ENCODE results near the gene MRTFB. TPM values are rescaled to one million over a fixed set of nuclear protein-coding genes. Genes with fewer than 3 reads are reported as not detected.
A peak's percentile ranks its signal among the peaks of the same experiment; 100 is the strongest.

Gene MRTFB
- total RNA-seq, 1 experiment from 2014 or later: 71.5 TPM

DNA sequence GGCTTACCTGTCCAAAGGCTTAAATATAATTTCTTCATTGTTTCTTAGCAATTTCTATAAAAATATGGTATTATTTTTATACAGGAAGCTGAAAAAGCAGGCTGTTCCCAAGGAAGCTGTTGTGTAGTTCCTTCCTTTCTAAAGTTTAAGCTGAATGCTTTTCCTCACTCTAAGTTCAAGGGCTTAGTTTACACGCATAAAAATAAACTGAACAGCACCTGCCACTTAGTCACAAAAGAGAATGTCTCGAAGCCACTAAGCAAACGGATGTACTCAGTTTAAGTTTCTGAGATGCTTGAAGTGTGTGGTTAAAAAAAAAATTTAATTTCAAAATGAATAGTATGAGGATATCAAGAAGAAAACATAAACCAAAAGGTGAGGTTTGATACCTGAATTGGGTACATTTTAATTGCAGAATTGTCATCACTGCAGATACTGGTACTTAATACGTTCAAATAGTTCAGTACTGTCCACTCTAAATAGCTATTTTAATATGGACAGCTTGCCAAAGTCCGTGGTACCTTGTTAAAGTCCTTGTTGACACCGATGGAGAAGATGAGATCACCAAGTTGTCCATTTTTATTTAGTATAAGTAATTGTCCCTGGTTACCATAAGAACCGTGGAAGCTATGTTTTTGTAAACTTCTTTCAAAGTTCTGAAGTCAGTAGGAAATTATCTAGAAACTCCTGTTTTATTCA lies 38.1 kb downstream of the MRTFB start:
- Histone ChIP-seq H3K9me2 (ENCODE audit: insufficient read depth) (no peaks in the 10 kb centered on the region), H2AFZ (no peak overlapping the region), H3K4me2 (no peak overlapping the region), H3F3A (ENCODE audit: insufficient read depth, low read depth) (no peaks in the 10 kb centered on the region), H3K36me3 (ENCODE audit: low read depth) (no peaks in the 10 kb centered on the region), H3K27ac (no peak overlapping the region), H3K4me1 (replicated peaks; ENCODE audit: insufficient read depth) (peaks cover 21% of the 10 kb centered on the region), H3K9me3 (ENCODE audit: insufficient read depth, low read depth) (no peaks in the 10 kb centered on the region), H3K4me3 (no peak overlapping the region), H3K79me2 (ENCODE audit: low read depth) (peaks cover 83% of the 10 kb centered on the region), H3K27me3 (ENCODE audit: insufficient read depth, low read depth) (no peaks in the 10 kb centered on the region), H4K20me1 (ENCODE audit: insufficient read depth) (no peaks in the 10 kb centered on the region)
- ChIA-PET CTCF (no interaction called here), POLR2A (ENCODE audit: unreplicated experiment) (no interaction called here)
- no TSS peak for BruUV-seq (replicated peaks)
- TF ChIP-seq, protein P1, sequence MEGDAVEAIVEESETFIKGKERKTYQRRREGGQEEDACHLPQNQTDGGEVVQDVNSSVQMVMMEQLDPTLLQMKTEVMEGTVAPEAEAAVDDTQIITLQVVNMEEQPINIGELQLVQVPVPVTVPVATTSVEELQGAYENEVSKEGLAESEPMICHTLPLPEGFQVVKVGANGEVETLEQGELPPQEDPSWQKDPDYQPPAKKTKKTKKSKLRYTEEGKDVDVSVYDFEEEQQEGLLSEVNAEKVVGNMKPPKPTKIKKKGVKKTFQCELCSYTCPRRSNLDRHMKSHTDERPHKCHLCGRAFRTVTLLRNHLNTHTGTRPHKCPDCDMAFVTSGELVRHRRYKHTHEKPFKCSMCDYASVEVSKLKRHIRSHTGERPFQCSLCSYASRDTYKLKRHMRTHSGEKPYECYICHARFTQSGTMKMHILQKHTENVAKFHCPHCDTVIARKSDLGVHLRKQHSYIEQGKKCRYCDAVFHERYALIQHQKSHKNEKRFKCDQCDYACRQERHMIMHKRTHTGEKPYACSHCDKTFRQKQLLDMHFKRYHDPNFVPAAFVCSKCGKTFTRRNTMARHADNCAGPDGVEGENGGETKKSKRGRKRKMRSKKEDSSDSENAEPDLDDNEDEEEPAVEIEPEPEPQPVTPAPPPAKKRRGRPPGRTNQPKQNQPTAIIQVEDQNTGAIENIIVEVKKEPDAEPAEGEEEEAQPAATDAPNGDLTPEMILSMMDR (conservative IDR thresholded peaks at IDR 0.05): no peak
- no peak for TF ChIP-seq EZH2 (IDR thresholded peaks at IDR 0.05; ENCODE audit: low read depth)
- DNase-seq: no peak
- intact Hi-C loops (cut with micrococcal nuclease; ENCODE audit: unreplicated experiment): no loop called here

DNA sequence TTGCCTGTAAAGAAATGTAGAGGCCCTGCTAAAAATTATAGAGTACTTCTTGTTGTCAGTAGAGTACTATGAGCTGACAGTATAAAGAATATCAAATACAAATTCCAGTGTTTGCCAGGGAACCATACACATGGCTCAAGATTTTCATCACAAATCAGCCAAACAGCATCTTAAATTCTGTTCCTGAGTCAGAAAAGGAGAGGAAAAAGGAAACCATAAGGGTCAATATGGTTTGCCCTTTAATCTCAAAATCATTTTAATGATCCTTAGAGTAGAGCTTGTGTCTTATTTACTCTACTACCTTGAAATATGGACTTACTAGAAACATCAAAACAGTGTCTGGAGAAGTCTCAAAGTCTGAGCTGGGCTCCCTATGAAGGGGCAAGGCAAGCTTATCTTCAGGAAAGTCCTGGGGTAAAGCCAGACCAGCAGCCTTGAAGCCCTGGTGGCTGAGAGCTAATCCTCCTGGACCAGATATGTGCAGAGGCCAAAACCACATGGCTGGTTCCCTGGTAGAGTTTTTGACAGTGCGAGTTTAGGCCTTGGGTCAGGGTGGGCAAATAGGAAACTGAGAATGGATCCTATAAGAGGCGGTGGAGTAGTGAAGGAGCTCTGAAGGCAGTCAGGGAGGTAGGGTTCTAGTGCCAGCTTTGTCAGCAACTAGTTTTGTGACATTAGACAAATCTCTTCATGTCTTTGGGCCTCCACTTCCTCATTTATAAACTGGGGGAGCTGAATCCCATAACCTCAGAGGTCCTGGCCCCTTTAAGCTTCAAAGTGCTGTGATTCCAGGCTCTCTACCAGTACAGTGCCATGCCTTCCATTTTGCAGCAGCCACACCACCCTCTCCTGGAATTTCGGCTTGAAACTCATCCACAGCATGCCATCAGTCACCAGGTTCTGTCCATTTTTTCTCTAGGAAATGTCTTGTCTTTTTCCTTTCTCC lies 38.9 kb downstream of the MRTFB start:
- no peak for DNase-seq
- intact Hi-C loops (cut with micrococcal nuclease; ENCODE audit: unreplicated experiment): no loop called here
- Histone ChIP-seq H3K27me3 (ENCODE audit: insufficient read depth, low read depth) (no peaks in the 10 kb centered on the region), H3K27ac (no peak overlapping the region), H3K36me3 (ENCODE audit: low read depth) (no peaks in the 10 kb centered on the region), H3K4me1 (replicated peaks; ENCODE audit: insufficient read depth) (peaks cover 21% of the 10 kb centered on the region), H3F3A (ENCODE audit: insufficient read depth, low read depth) (no peaks in the 10 kb centered on the region), H3K9me3 (ENCODE audit: insufficient read depth, low read depth) (no peaks in the 10 kb centered on the region), H3K4me2 (peak overlapping the region; percentile 20; the same call in 1 of the 2 replicates), H2AFZ (no peak overlapping the region), H3K9me2 (ENCODE audit: insufficient read depth) (no peaks in the 10 kb centered on the region), H3K79me2 (ENCODE audit: low read depth) (peaks cover 75% of the 10 kb centered on the region), H4K20me1 (ENCODE audit: insufficient read depth) (no peaks in the 10 kb centered on the region), H3K4me3 (no peak overlapping the region)
- CTCF ChIA-PET: interaction anchor here (0.6 kb wide), 1 partner anchor 15 kb away, joined by 3 read pairs; no protein-coding TSS in a partner anchor
- POLR2A ChIA-PET (ENCODE audit: unreplicated experiment): no interaction called here
- BruUV-seq (replicated peaks): no TSS peak
- TF ChIP-seq EZH2 (IDR thresholded peaks at IDR 0.05; ENCODE audit: low read depth): no peak
- TF ChIP-seq, protein P1 (conservative IDR thresholded peaks at IDR 0.05): no peak

DNA sequence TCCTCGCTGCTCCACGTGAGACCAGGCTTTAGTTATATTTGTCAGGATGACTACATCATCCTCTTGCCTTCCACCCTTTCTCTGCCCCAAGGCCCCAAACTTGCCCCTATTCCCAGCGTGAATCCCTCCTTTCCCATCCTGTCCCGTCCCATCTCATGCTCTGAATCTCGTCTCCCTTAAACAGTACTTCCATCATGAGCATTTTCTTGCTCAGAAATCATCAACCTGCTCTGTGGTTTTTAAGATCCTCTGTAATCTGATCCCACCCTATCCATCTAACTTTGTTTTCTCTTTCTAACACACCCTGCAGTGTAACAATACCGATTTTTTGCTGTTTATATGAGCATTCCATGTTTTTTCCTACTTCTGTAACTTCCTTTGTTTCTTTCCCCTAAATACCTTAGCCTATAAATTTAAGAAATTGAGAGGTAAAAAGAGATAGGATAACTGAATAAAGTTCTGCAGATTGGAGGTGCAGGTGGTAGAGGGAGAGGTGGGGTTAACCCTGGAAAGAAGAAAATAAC lies 39.7 kb downstream of the MRTFB start:
- no peak overlapping the region for H2AFZ ChIP-seq
- H3F3A ChIP-seq (ENCODE audit: insufficient read depth, low read depth): no peaks in the 10 kb centered on the region
- H3K4me2 ChIP-seq: peak overlapping the region; percentile 20; the same call in 1 of the 2 replicates
- no peak for DNase-seq
- H3K79me2 ChIP-seq (ENCODE audit: low read depth): peaks cover 67% of the 10 kb centered on the region
- H3K27me3 ChIP-seq (ENCODE audit: insufficient read depth, low read depth): no peaks in the 10 kb centered on the region
- intact Hi-C loops (cut with micrococcal nuclease; ENCODE audit: unreplicated experiment): no loop called here
- ChIA-PET POLR2A (ENCODE audit: unreplicated experiment) (interaction anchor here (0.6 kb wide), 1 partner anchor 180 kb away, joined by 3 read pairs; no protein-coding TSS in a partner anchor), CTCF (interaction anchor here (0.7 kb wide), 1 partner anchor 74 kb away, joined by 7 read pairs; no protein-coding TSS in a partner anchor)
- TF ChIP-seq, protein P1 (conservative IDR thresholded peaks at IDR 0.05): no peak
- no peak for TF ChIP-seq EZH2 (IDR thresholded peaks at IDR 0.05; ENCODE audit: low read depth)
- no peaks in the 10 kb centered on the region for H3K36me3 ChIP-seq (ENCODE audit: low read depth)
- peaks cover 19% of the 10 kb centered on the region for H3K4me1 ChIP-seq (replicated peaks; ENCODE audit: insufficient read depth)
- no peak overlapping the region for H3K27ac ChIP-seq
- H4K20me1 ChIP-seq (ENCODE audit: insufficient read depth): no peaks in the 10 kb centered on the region
- no TSS peak for BruUV-seq (replicated peaks)
- no peaks in the 10 kb centered on the region for H3K9me3 ChIP-seq (ENCODE audit: insufficient read depth, low read depth)
- no peak overlapping the region for H3K4me3 ChIP-seq
- H3K9me2 ChIP-seq (ENCODE audit: insufficient read depth): no peaks in the 10 kb centered on the region

Data from PC-9 (cell line).